HG03103 (cell line): ENCODE data around the gene VPS26C.

Experiments
- ATAC-seq: cut with Tn5 transposase; IDR thresholded peaks from one replicate; pipeline ENCODE4 v1.9.1; 2021; ENCODE audit warnings: low read depth; ENCODE audit not compliant: unreplicated experiment

Gene VPS26C

GRCh38 chr21:37176716-37177115 is 90.4 kb downstream of the VPS26C start:
- ATAC-seq = no peak
